ENCODE measurements around the gene RAB29.

Gene RAB29

DNA sequence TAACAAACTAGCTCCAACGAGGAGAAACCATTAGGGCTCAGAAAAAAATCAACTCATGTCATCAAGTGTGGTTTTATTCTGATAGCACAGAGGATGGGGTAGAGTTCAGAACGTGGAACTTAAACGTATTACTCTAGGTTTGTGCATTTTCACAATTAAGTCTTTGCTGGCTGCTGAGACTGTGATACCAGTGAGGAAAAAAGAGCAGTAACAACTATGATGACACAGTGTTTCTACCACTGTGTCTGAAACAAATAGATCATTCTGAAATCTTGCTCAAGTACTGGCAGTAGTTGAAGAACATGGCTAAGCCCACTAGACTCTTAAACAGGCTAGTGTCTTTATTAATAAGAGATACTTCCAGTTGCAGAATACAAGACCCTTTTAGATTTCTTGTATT lies 56.3 kb downstream of the RAB29 start:
- DNase-seq, result no peak

All from NCI-H2227 treated with DMSO at 0.1 percent for 48 hours (cell line).